NB4 (cell line): ENCODE measurements around the gene MAPK4.

Source experiments
- CTCF ChIP-seq: IDR thresholded peaks from one replicate; pipeline ENCODE4 v1.5.1; 2012; ENCODE audit warnings: low read depth, low read length
- POLR2A ChIP-seq: IDR thresholded peaks from 2 replicates; pipeline ENCODE4 v1.6.1; 2011; ENCODE audit warnings: mild to moderate bottlenecking; ENCODE audit not compliant: insufficient read length; ENCODE audit errors: extremely low read depth
- TF ChIP-seq, protein P1 (sequence below): IDR thresholded peaks from 2 replicates; pipeline ENCODE4 v1.6.1; 2011; ENCODE audit warnings: low read depth, low read length

GRCh38 chr18:50716902-50717301 is 157.0 kb downstream of the MAPK4 start:
- TF ChIP-seq CTCF, result no peak
- TF ChIP-seq POLR2A, result no peak
- TF ChIP-seq, protein P1, sequence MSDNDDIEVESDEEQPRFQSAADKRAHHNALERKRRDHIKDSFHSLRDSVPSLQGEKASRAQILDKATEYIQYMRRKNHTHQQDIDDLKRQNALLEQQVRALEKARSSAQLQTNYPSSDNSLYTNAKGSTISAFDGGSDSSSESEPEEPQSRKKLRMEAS, result no peak
